ENCODE measurements around the gene FAIM2. TPM values are rescaled to one million over a fixed set of nuclear protein-coding genes. Genes with fewer than 3 reads are reported as not detected.

FAIM2 gene
- total RNA-seq, 2 donors from 2014 or later, result 1.2 to 2.3 TPM

- intact Hi-C loops (cut with DNase I, micrococcal nuclease), result no loop called here
- DNase-seq (no peak), ATAC-seq (no peak)
Measured at GRCh38 chr12:49853671-49854070, 50.0 kb downstream of the FAIM2 start.

GRCh38 chr12:49847161-49847560 lies 56.5 kb downstream of the FAIM2 start:
- ATAC-seq (no peak), DNase-seq (no peak)
- intact Hi-C loops (cut with DNase I, micrococcal nuclease), result no loop called here

- DNase-seq (no peak), ATAC-seq (no peak)
- intact Hi-C loops (cut with DNase I, micrococcal nuclease), result no loop called here
Measured at GRCh38 chr12:49846032-49846431, 57.7 kb downstream of the FAIM2 start.

- no peak for DNase-seq
- intact Hi-C loops (cut with DNase I, micrococcal nuclease), result no loop called here
- ATAC-seq, result no peak
Measured at GRCh38 chr12:49843876-49844437, 59.7 kb downstream of the FAIM2 start.

GRCh38 chr12:49843411-49843810 lies 60.3 kb downstream of the FAIM2 start:
- DNase-seq (no peak), ATAC-seq (no peak)
- intact Hi-C loops (cut with DNase I, micrococcal nuclease), result no loop called here

- ATAC-seq, result peak; percentile 96
- peak; percentile 93 to 95 for DNase-seq
- intact Hi-C loops (cut with DNase I, micrococcal nuclease), result no loop called here
Measured at GRCh38 chr12:49842519-49843352, 61.0 kb downstream of the FAIM2 start, which contains the start of gene BCDIN3D. TSS of gene BCDIN3D (minus strand) at chr12:49843106. CDS start at chr12:49843087, 19 bp downstream.

GRCh38 chr12:49838973-49839633 lies 64.6 kb downstream of the FAIM2 start:
- intact Hi-C loops (cut with DNase I, micrococcal nuclease), result loop anchor here (10.0 kb wide), 1 partner anchor 54 kb away; no protein-coding TSS in a partner anchor
- no peak for ATAC-seq
- peak in 1 of 2 donors; percentile 23 for DNase-seq

GRCh38 chr12:49832836-49833421 lies 70.8 kb downstream of the FAIM2 start:
- no peak for ATAC-seq
- intact Hi-C loops (cut with DNase I, micrococcal nuclease), result loop anchor here (10.0 kb wide), 1 partner anchor 48 kb away; no protein-coding TSS in a partner anchor
- DNase-seq, result no peak

GRCh38 chr12:49831717-49832116 lies 72.0 kb downstream of the FAIM2 start:
- intact Hi-C loops (cut with DNase I, micrococcal nuclease), result loop anchor here (10.0 kb wide), 1 partner anchor 47 kb away; no protein-coding TSS in a partner anchor
- no peak for DNase-seq
- ATAC-seq, result no peak

- intact Hi-C loops (cut with DNase I, micrococcal nuclease), result no loop called here
- DNase-seq, result peak; percentile 97 to 98
- peak; percentile 98 for ATAC-seq
Measured at GRCh38 chr12:49828133-49829091, 75.3 kb downstream of the FAIM2 start, which contains the start of gene NCKAP5L. TSS of gene NCKAP5L (minus strand) at chr12:49828413. CDS start at chr12:49804044, 24,369 bp downstream.

- intact Hi-C loops (cut with DNase I, micrococcal nuclease), result no loop called here
- DNase-seq, result peak; percentile 46 to 61
- ATAC-seq, result peak; percentile 22
Measured at GRCh38 chr12:49827401-49828099, 76.2 kb downstream of the FAIM2 start.

- no peak for ATAC-seq
- intact Hi-C loops (cut with DNase I, micrococcal nuclease), result no loop called here
Measured at GRCh38 chr12:49827051-49827400, 76.7 kb downstream of the FAIM2 start.

GRCh38 chr12:49825971-49826421 lies 77.7 kb downstream of the FAIM2 start:
- no peak for DNase-seq
- no peak for ATAC-seq
- intact Hi-C loops (cut with DNase I, micrococcal nuclease), result no loop called here

More at GRCh38 chr12:49827051-49827400, 76.7 kb downstream of the FAIM2 start:
- no peak for DNase-seq

GRCh38 chr12:49825360-49825970 lies 78.2 kb downstream of the FAIM2 start:
- intact Hi-C loops (cut with DNase I, micrococcal nuclease), result no loop called here
- ATAC-seq (no peak), DNase-seq (peak in 1 of 2 donors; percentile 50)

- DNase-seq (no peak), ATAC-seq (no peak)
- intact Hi-C loops (cut with DNase I, micrococcal nuclease), result no loop called here
Measured at GRCh38 chr12:49824895-49825294, 78.8 kb downstream of the FAIM2 start.

GRCh38 chr12:49824416-49824815 lies 79.3 kb downstream of the FAIM2 start:
- ATAC-seq, result no peak
- DNase-seq, result no peak
- intact Hi-C loops (cut with DNase I, micrococcal nuclease), result no loop called here

GRCh38 chr12:49823951-49824350 lies 79.7 kb downstream of the FAIM2 start:
- DNase-seq, result no peak
- ATAC-seq, result no peak
- intact Hi-C loops (cut with DNase I, micrococcal nuclease), result no loop called here

All from left colon (tissue), 2 donors.